Retinal pigment epithelial cell (primary cell): ENCODE data around the gene KRT7.

Experiments used
- DNase-seq: peaks from one replicate; pipeline ENCODE4 v3.0.0-alpha.2; 2010; ENCODE audit warnings: low read depth
- H3K4me3 ChIP-seq: 2 replicates; pipeline ENCODE4 v1.5.1; 2011; ENCODE audit warnings: mild to moderate bottlenecking, low read length, control low read depth, moderate library complexity
- CTCF ChIP-seq: conservative IDR thresholded peaks from 2 replicates; pipeline ENCODE4 v1.5.1; 2011; ENCODE audit warnings: low read depth, low read length, control low read depth, inconsistent platforms

Gene KRT7

GRCh38 chr12:52243259-52243855 is 10.3 kb downstream of the KRT7 start:
- H3K4me3 ChIP-seq = no peak overlapping the region
- TF ChIP-seq CTCF = no peak
- DNase-seq = no peak

- H3K4me3 ChIP-seq = no peak overlapping the region
- TF ChIP-seq CTCF = no peak
- no peak for DNase-seq
These were observed 11.0 kb downstream of the KRT7 start for GRCh38 chr12:52243856-52244614.

- no peak overlapping the region for H3K4me3 ChIP-seq
- TF ChIP-seq CTCF = no peak
- no peak for DNase-seq
These were observed 11.6 kb downstream of the KRT7 start for GRCh38 chr12:52244615-52244994.

- DNase-seq = no peak
- no peak for TF ChIP-seq CTCF
- no peak overlapping the region for H3K4me3 ChIP-seq
These were observed 12.4 kb downstream of the KRT7 start for GRCh38 chr12:52245259-52245961.

- no peak overlapping the region for H3K4me3 ChIP-seq
- no peak for DNase-seq
- no peak for TF ChIP-seq CTCF
These were observed 13.0 kb downstream of the KRT7 start for GRCh38 chr12:52245962-52246569.

- H3K4me3 ChIP-seq = no peak overlapping the region
- no peak for DNase-seq
- no peak for TF ChIP-seq CTCF
These were observed 13.9 kb downstream of the KRT7 start for GRCh38 chr12:52246720-52247621.
